Loucy (cell line): Measurements from ENCODE around the gene MGA.
"Not testable (repeated sequence)": the region's sequence is repeated elsewhere in the genome, so short reads cannot be mapped to it uniquely, and the experiment has no call there.

Experiments
- H2AFZ ChIP-seq: fragments of 200-600 bp; sonication (generic); 2 replicates; pipeline ENCODE4 v1.6.0; 2016; ENCODE audit warnings: antibody characterized with exemption, mild to moderate bottlenecking, low read length, moderate library complexity
- H3F3A ChIP-seq: fragments of 200-600 bp; 2 replicates; pipeline ENCODE4 v1.6.0; 2016; ENCODE audit warnings: antibody characterized with exemption, low read depth, mild to moderate bottlenecking
- H3K27me3 ChIP-seq: fragments of 200-600 bp; sonication (generic); 2 replicates; pipeline ENCODE4 v1.6.1; 2014; ENCODE audit warnings: low read length, mild to moderate bottlenecking; ENCODE audit not compliant: insufficient read depth, poor library complexity, severe bottlenecking
- H3K36me3 ChIP-seq: fragments of 200-600 bp; sonication (generic); 2 replicates; pipeline ENCODE4 v1.6.1; 2016; ENCODE audit warnings: low read length; ENCODE audit not compliant: insufficient read depth
- H3K4me1 ChIP-seq: fragments of 200-600 bp; sonication (generic); 2 replicates; pipeline ENCODE4 v1.5.1; 2014; ENCODE audit warnings: low read length, mild to moderate bottlenecking; ENCODE audit not compliant: insufficient read depth, poor library complexity, severe bottlenecking
- H3K4me2 ChIP-seq: fragments of 200-600 bp; sonication (generic); 2 replicates; pipeline ENCODE4 v1.6.0; 2014; ENCODE audit warnings: antibody characterized with exemption, low read length, low read depth, mild to moderate bottlenecking; ENCODE audit not compliant: poor library complexity, severe bottlenecking
- H3K4me3 ChIP-seq: fragments of 200-600 bp; sonication (generic); 2 replicates; pipeline ENCODE4 v1.5.1; 2014; ENCODE audit warnings: low read length, mild to moderate bottlenecking, mixed read lengths; ENCODE audit not compliant: poor library complexity, severe bottlenecking
- H3K79me2 ChIP-seq: fragments of 200-600 bp; sonication (generic); 2 replicates; pipeline ENCODE4 v1.6.1; 2014; ENCODE audit warnings: low read length; ENCODE audit not compliant: insufficient read depth
- H3K9ac ChIP-seq: fragments of 200-600 bp; sonication (generic); 2 replicates; pipeline ENCODE4 v1.6.0; 2014; ENCODE audit warnings: mild to moderate bottlenecking, low read depth, low read length, moderate library complexity; ENCODE audit not compliant: poor library complexity, severe bottlenecking
- H3K9me2 ChIP-seq: fragments of 200-600 bp; sonication (generic); replicated peaks from 2 replicates; pipeline ENCODE4 v1.6.1; 2016; ENCODE audit warnings: low read depth, low read length, mixed read lengths
- H3K9me3 ChIP-seq: fragments of 200-600 bp; sonication (generic); 2 replicates; pipeline ENCODE4 v1.6.1; 2014; ENCODE audit warnings: mild to moderate bottlenecking, antibody characterized with exemption, low read length, low read depth; ENCODE audit not compliant: insufficient read depth
- H4K20me1 ChIP-seq: fragments of 200-600 bp; sonication (generic); 2 replicates; pipeline ENCODE4 v1.6.0; 2014; ENCODE audit warnings: antibody characterized with exemption, low read length, mild to moderate bottlenecking; ENCODE audit not compliant: insufficient read depth, poor library complexity, severe bottlenecking
- CTCF ChIP-seq: fragments of 200-600 bp; sonication (generic); conservative IDR thresholded peaks from 2 replicates; pipeline ENCODE4 v1.5.1; 2014; ENCODE audit warnings: mild to moderate bottlenecking, antibody characterized with exemption, low read length
- EZH2phosphoT487 ChIP-seq: fragments of 200-600 bp; IDR thresholded peaks from 2 replicates; pipeline ENCODE4 v1.6.1; 2018; ENCODE audit warnings: antibody characterized with exemption, mild to moderate bottlenecking, moderate library complexity, borderline replicate concordance

MGA gene

DNA sequence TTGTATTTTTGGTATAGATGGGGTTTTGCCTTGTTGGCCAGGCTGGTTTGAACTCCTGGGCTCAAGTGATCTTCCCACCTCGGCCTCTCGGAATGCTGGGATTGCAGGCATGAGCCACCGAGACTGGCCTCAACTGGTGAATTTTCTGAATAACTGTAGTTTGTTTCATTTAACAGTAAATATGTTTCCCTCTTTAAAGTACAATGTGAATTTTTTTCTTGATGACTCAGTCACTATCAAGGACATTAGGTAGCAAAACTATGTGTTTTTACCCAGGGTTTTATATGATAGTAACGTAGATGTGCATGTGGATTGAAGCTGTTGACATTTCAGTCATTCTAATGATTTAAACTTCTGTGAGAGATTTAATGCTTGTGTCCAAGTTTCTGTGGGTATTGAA is 73.9 kb downstream of the MGA start:
- no peaks in the 10 kb centered on the region for H3K4me1 ChIP-seq
- H4K20me1 ChIP-seq, result no peaks in the 10 kb centered on the region
- no peak overlapping the region for H3K4me2 ChIP-seq
- H3K9ac ChIP-seq, result no peak overlapping the region
- no peaks in the 10 kb centered on the region for H3K27me3 ChIP-seq
- H3K4me3 ChIP-seq, result no peak overlapping the region
- no peaks in the 10 kb centered on the region for H3F3A ChIP-seq
- no peaks in the 10 kb centered on the region for H3K9me3 ChIP-seq
- no peaks in the 10 kb centered on the region for H3K9me2 ChIP-seq
- H3K79me2 ChIP-seq, result no peaks in the 10 kb centered on the region
- no peak for TF ChIP-seq EZH2phosphoT487
- TF ChIP-seq CTCF, result no peak
- no peak overlapping the region for H2AFZ ChIP-seq
- peaks cover 84% of the 10 kb centered on the region for H3K36me3 ChIP-seq

- H3K4me1 ChIP-seq, result no peaks in the 10 kb centered on the region
- H3K9me3 ChIP-seq, result no peaks in the 10 kb centered on the region
- TF ChIP-seq EZH2phosphoT487 (no peak), CTCF (no peak)
- H2AFZ ChIP-seq, result no peak overlapping the region
- H3K79me2 ChIP-seq, result no peaks in the 10 kb centered on the region
- no peak overlapping the region for H3K9ac ChIP-seq
- no peaks in the 10 kb centered on the region for H3F3A ChIP-seq
- no peak overlapping the region for H3K4me3 ChIP-seq
- no peaks in the 10 kb centered on the region for H3K9me2 ChIP-seq
- no peak overlapping the region for H3K4me2 ChIP-seq
- no peaks in the 10 kb centered on the region for H3K27me3 ChIP-seq
- H4K20me1 ChIP-seq, result no peaks in the 10 kb centered on the region
- H3K36me3 ChIP-seq, result peaks cover 87% of the 10 kb centered on the region; the same call in 1 of the 2 replicates
Measured at GRCh38 chr15:41735046-41735445, 74.8 kb downstream of the MGA start.

GRCh38 chr15:41735492-41735891 is 75.3 kb downstream of the MGA start:
- not testable (repeated sequence) for H4K20me1 ChIP-seq, H3K27me3 ChIP-seq, H3K4me3 ChIP-seq, H3K4me1 ChIP-seq, H3K9me2 ChIP-seq, H2AFZ ChIP-seq, H3F3A ChIP-seq, H3K9ac ChIP-seq, H3K79me2 ChIP-seq, H3K9me3 ChIP-seq, H3K4me2 ChIP-seq
- H3K36me3 ChIP-seq, result peaks cover 85% of the 10 kb centered on the region; the same call in 1 of the 2 replicates

DNA sequence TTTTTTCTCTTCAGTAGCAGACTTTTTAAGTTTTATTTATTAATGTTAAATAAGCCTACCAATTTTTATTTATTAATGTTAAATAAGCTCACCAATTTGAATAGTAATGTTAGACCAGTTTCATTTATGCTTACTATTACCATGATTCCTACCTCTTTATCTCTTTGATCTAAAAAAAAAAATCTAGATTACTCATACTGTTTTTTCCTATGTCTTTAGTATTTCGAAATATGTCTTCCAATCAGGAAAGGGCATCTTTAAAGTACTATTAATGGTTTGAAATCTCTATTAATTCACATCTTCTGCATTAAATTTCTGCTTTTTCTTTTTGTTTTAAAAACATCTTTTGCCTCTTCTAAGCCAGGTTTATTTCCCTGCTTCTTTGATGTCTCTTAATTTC is 86.6 kb downstream of the MGA start:
- no peaks in the 10 kb centered on the region for H3K27me3 ChIP-seq
- no peaks in the 10 kb centered on the region for H3F3A ChIP-seq
- no peak overlapping the region for H3K4me2 ChIP-seq
- H2AFZ ChIP-seq, result no peak overlapping the region
- no peaks in the 10 kb centered on the region for H3K4me1 ChIP-seq
- H4K20me1 ChIP-seq, result no peaks in the 10 kb centered on the region
- no peak overlapping the region for H3K9ac ChIP-seq
- H3K36me3 ChIP-seq, result peaks cover 65% of the 10 kb centered on the region
- H3K9me3 ChIP-seq, result no peaks in the 10 kb centered on the region
- H3K79me2 ChIP-seq, result no peaks in the 10 kb centered on the region
- H3K9me2 ChIP-seq, result no peaks in the 10 kb centered on the region
- TF ChIP-seq CTCF (no peak), EZH2phosphoT487 (no peak)
- H3K4me3 ChIP-seq, result no peak overlapping the region
